ENCODE data around the gene ADIRF.

The ADIRF gene

DNA sequence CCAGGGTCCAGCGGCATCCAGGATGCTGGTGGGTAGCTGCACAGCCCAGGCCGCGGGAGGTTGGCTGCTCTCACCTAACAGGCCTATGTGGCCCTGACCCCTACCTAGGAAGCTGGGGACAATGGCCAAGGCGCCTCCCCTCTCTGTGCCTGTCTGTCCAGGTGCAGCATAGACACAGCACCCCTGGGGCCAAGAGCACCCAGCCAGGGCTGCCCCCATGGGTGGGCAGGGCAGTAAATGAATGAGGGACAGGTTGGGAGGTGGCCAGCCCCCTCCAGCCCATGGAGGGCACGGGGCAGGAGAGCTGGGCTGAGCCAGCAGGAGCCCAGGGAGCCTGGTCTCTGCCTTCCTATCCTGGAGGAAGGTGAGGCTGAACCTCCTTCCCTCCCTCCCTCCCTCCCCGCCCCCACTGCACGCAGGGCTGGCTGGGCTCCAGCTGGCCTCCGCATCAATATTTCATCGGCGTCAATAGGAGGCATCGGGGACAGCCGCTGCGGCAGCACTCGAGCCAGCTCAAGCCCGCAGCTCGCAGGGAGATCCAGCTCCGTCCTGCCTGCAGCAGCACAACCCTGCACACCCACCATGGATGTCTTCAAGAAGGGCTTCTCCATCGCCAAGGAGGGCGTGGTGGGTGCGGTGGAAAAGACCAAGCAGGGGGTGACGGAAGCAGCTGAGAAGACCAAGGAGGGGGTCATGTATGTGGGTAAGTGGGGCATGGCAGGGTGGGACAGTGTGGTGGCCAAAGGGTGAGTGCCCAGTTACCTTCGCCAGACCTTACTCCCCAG, 10.0 kb upstream of the ADIRF start, which contains the start of gene SNCG:
Gene SNCG (plus strand): TSS at position 484 of the 785 bp plus-strand sequence. CDS start 99 bp downstream, at position 583.
- TF ChIP-seq, protein P1, sequence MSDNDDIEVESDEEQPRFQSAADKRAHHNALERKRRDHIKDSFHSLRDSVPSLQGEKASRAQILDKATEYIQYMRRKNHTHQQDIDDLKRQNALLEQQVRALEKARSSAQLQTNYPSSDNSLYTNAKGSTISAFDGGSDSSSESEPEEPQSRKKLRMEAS (IDR thresholded peaks at IDR 0.05) = no peak
- TF ChIP-seq FOXM1 (IDR thresholded peaks at IDR 0.05; ENCODE audit: borderline replicate concordance, low read depth) = no peak
- TF ChIP-seq, protein P2, sequence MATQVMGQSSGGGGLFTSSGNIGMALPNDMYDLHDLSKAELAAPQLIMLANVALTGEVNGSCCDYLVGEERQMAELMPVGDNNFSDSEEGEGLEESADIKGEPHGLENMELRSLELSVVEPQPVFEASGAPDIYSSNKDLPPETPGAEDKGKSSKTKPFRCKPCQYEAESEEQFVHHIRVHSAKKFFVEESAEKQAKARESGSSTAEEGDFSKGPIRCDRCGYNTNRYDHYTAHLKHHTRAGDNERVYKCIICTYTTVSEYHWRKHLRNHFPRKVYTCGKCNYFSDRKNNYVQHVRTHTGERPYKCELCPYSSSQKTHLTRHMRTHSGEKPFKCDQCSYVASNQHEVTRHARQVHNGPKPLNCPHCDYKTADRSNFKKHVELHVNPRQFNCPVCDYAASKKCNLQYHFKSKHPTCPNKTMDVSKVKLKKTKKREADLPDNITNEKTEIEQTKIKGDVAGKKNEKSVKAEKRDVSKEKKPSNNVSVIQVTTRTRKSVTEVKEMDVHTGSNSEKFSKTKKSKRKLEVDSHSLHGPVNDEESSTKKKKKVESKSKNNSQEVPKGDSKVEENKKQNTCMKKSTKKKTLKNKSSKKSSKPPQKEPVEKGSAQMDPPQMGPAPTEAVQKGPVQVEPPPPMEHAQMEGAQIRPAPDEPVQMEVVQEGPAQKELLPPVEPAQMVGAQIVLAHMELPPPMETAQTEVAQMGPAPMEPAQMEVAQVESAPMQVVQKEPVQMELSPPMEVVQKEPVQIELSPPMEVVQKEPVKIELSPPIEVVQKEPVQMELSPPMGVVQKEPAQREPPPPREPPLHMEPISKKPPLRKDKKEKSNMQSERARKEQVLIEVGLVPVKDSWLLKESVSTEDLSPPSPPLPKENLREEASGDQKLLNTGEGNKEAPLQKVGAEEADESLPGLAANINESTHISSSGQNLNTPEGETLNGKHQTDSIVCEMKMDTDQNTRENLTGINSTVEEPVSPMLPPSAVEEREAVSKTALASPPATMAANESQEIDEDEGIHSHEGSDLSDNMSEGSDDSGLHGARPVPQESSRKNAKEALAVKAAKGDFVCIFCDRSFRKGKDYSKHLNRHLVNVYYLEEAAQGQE (IDR thresholded peaks at IDR 0.05; ENCODE audit: low read depth) = no peak
- TF ChIP-seq YY1 (IDR thresholded peaks at IDR 0.05; ENCODE audit: low read depth) = no peak
- TF ChIP-seq TAF1 (IDR thresholded peaks at IDR 0.05; ENCODE audit: low read depth) = no peak
- TF ChIP-seq CEBPB (IDR thresholded peaks at IDR 0.05) = no peak
- TF ChIP-seq, protein P3, sequence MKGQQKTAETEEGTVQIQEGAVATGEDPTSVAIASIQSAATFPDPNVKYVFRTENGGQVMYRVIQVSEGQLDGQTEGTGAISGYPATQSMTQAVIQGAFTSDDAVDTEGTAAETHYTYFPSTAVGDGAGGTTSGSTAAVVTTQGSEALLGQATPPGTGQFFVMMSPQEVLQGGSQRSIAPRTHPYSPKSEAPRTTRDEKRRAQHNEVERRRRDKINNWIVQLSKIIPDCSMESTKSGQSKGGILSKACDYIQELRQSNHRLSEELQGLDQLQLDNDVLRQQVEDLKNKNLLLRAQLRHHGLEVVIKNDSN (IDR thresholded peaks at IDR 0.05) = no peak
- no peak for TF ChIP-seq TEAD4 (IDR thresholded peaks at IDR 0.05)
- no peak for TF ChIP-seq RAD21 (IDR thresholded peaks at IDR 0.05; ENCODE audit: low read depth)
- no peak for TF ChIP-seq EP300 (IDR thresholded peaks at IDR 0.05; ENCODE audit: borderline replicate concordance)
- TF ChIP-seq NFIC (IDR thresholded peaks at IDR 0.05) = no peak; the same call in 1 of the 2 replicates
- no peak for TF ChIP-seq EGR1 (IDR thresholded peaks at IDR 0.05)

DNA sequence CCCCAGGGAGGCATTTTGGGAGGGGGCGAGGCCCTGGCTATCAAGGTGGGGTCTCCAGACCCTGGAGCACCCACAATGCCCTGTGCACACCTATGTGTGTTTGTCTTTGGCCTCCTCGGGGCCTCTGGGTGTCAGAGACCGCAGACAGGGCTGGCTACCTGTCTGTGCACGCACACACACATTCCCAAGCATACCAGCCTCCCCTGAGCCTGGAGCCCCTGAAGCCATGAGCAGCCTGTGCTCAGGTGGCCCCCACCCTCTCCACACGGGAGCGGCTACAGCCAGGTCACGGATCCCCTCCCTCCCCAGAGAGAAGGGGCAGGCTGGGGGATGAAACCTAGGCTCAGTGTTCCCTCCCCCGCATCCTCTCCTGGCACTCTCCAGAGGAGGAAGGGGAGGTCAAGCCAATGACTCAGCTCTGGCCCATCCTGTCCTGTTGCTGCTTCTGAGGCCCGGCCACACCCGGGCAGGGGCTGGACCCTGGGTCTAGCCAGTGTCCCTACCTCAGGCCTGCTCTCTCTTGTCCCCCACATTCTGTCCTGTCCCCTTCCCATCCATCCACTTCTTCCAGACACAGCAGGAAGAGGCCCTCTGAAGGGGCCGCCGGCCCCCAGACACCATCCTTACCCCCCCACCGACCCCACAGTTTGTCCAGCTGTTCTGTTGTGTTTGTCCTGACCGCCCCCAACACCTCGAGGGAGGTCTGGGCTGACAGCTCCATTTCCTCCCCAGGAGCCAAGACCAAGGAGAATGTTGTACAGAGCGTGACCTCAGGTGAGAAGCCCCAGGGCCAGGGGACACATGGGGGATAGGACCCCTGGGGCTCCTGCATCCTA, 9.2 kb upstream of the ADIRF start:
- peak; percentile 58 for TF ChIP-seq ZBTB7A (IDR thresholded peaks at IDR 0.05; ENCODE audit: low read depth)
- no peak for TF ChIP-seq TEAD4 (IDR thresholded peaks at IDR 0.05)

DNA sequence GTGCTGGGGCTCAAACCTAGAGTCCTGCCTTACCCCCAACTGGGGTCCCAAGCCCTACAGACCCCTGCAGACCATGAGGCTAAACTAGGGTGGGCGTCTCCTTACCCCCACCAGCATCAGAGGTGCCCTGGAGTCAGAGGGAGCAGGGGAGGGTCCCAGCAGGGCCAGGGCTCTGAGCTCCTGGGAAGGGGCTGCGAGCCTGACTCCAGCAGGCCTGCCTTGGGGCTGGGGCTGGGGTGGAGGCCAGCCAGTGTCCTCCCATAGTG, 8.6 kb upstream of the ADIRF start:
- TF ChIP-seq EGR1 (IDR thresholded peaks at IDR 0.05) (no peak), FOXM1 (IDR thresholded peaks at IDR 0.05; ENCODE audit: borderline replicate concordance, low read depth) (no peak), YY1 (IDR thresholded peaks at IDR 0.05; ENCODE audit: low read depth) (no peak), TEAD4 (IDR thresholded peaks at IDR 0.05) (no peak), EP300 (IDR thresholded peaks at IDR 0.05; ENCODE audit: borderline replicate concordance) (no peak), ZBTB7A (IDR thresholded peaks at IDR 0.05; ENCODE audit: low read depth) (no peak)

DNA sequence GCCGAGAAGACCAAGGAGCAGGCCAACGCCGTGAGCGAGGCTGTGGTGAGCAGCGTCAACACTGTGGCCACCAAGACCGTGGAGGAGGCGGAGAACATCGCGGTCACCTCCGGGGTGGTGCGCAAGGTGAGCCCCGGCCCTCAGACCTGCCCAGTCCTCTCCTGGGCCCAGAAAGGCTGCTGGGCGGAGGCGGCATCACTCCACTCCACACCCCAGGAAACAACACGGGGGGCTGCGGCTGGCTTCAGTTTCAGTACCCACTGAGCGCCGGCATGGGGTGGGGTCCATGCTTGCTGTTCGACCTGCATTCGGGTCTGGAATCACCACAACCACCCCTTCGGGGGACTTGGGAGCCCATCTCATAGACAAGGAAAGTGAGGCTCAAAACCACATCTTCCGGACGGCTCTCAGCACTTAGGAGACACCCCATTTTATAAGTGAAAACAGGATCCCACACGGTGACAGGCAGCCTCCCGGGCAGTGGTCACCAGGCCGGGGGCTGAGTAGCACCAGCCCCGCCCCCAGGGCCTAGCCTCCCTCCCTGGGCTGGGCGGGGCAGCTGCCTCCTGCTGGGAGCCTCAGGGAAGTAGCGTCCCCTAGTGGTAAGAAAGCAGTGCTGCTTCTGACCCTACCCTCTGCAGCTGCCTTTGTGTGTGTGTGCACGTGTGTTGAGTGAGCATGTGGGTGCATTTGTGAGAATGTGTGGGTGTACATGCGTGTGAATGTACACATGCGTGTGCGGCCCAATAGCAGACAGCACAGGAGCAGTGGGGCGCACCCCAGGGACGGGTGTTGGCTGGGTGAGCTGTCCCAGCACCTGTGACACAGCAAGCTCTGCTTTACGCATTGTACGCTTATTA, 8.0 kb upstream of the ADIRF start:
- TF ChIP-seq ZBTB7A (IDR thresholded peaks at IDR 0.05; ENCODE audit: low read depth) = peak; percentile 44; the same call in 1 of the 2 replicates
- peak; percentile 86 for TF ChIP-seq RAD21 (IDR thresholded peaks at IDR 0.05; ENCODE audit: low read depth)
- TF ChIP-seq, protein P3 (IDR thresholded peaks at IDR 0.05) = 0 out of 2 replicates have a peak, but pooled peaks have one; percentile 19
- TF ChIP-seq, protein P1 (IDR thresholded peaks at IDR 0.05) = peak; percentile 67; the same call in 1 of the 2 replicates
- TF ChIP-seq EGR1 (IDR thresholded peaks at IDR 0.05) = no peak

DNA sequence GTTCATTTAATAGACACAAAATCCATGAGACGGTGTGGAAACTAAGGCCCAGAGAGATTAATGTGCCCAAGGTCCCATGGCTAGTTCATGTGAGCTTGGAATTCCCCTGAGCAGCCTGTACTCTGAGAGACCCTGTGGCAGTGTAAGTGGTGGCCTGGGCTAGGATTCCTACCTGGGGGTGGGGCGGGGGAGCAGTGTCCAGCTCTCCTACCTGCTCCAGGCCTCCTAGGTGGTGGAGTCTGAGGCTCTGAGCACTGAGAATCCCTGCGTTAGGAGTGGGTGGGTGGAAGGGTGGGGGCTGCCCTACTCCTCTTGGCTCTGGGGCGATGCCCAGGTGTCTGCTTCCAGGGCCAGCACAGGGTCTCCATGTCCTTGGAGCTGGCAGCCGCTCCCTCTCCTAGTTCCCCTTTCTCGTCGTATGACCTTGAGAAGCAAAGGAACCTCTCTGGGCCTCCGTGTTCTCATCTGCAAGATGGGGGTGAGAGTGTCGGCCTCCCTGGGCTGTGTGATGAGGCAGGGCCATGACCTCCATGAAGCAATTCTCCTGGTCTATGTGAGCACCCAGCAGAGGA, 7.3 kb upstream of the ADIRF start:
- TF ChIP-seq TCF12 (IDR thresholded peaks at IDR 0.05; ENCODE audit: low read depth) (no peak), YY1 (IDR thresholded peaks at IDR 0.05; ENCODE audit: low read depth) (no peak), FOXM1 (IDR thresholded peaks at IDR 0.05; ENCODE audit: borderline replicate concordance, low read depth) (no peak), TAF1 (IDR thresholded peaks at IDR 0.05; ENCODE audit: low read depth) (no peak), RAD21 (IDR thresholded peaks at IDR 0.05; ENCODE audit: low read depth) (no peak), ZBTB7A (IDR thresholded peaks at IDR 0.05; ENCODE audit: low read depth) (no peak), EP300 (IDR thresholded peaks at IDR 0.05; ENCODE audit: borderline replicate concordance) (no peak), CREB1 (IDR thresholded peaks at IDR 0.05; ENCODE audit: low read depth) (no peak), TEAD4 (IDR thresholded peaks at IDR 0.05) (no peak), CEBPB (IDR thresholded peaks at IDR 0.05) (no peak), NFIC (IDR thresholded peaks at IDR 0.05) (no peak), EGR1 (IDR thresholded peaks at IDR 0.05) (no peak)
- TF ChIP-seq, protein P1 (IDR thresholded peaks at IDR 0.05) = no peak
- TF ChIP-seq, protein P2 (IDR thresholded peaks at IDR 0.05; ENCODE audit: low read depth) = no peak
- TF ChIP-seq, protein P3 (IDR thresholded peaks at IDR 0.05) = no peak

Data from Ishikawa (cell line).